Tibial nerve (tissue), 4 donors: ENCODE results near the gene EPSTI1.

Experiments
- EP300 ChIP-seq, 2 donors: sonication (generic); formaldehyde crosslinking; IDR thresholded peaks; one replicate each; pipeline ENCODE4 v1.6.1; 2017; ENCODE audit warnings: antibody characterized with exemption in 2 of 2, mild to moderate bottlenecking in 1 of 2
- POLR2A ChIP-seq, 2 donors: fragments of 450-650 bp; IDR thresholded peaks; one replicate each; pipeline ENCODE4 v1.6.1; 2017; ENCODE audit warnings: antibody characterized with exemption in 2 of 2, mild to moderate bottlenecking in 2 of 2, moderate library complexity in 2 of 2
- TF ChIP-seq, protein P1 (sequence below), 5 experiments: fragments of 200-600 bp in 3 of 5; fragments of 450-650 bp in 2 of 5; sonication (generic) in 3 of 5; IDR thresholded peaks; one replicate each; pipeline ENCODE4 v1.5.1; 2016 to 2019; ENCODE audit warnings: antibody characterized with exemption in 5 of 5, mild to moderate bottlenecking in 3 of 5, moderate library complexity in 2 of 5

DNA sequence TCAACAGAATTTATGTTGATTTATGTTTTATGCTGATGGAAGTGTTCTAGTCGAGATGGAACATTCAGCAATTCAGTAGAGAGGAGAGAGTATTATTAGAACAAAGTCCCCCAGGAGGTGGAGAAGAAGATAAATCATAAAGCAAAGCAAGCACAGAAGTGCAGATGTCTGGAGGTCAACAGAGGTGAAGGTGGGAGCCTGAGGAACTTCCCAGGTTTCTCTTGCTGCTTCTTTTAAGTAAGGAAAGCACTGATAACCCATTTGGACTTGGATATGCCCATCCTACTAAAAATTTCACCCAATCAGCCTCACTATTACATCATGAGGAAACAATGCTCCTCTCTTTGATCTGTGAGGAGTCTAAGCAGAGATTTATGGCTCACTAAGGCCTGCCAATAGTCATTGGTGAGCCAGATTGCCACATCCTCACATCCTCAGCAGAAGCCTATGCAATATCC is 98.8 kb downstream of the EPSTI1 start:
- TF ChIP-seq, protein P1, sequence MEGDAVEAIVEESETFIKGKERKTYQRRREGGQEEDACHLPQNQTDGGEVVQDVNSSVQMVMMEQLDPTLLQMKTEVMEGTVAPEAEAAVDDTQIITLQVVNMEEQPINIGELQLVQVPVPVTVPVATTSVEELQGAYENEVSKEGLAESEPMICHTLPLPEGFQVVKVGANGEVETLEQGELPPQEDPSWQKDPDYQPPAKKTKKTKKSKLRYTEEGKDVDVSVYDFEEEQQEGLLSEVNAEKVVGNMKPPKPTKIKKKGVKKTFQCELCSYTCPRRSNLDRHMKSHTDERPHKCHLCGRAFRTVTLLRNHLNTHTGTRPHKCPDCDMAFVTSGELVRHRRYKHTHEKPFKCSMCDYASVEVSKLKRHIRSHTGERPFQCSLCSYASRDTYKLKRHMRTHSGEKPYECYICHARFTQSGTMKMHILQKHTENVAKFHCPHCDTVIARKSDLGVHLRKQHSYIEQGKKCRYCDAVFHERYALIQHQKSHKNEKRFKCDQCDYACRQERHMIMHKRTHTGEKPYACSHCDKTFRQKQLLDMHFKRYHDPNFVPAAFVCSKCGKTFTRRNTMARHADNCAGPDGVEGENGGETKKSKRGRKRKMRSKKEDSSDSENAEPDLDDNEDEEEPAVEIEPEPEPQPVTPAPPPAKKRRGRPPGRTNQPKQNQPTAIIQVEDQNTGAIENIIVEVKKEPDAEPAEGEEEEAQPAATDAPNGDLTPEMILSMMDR (IDR thresholded peaks at IDR 0.05) = no peak
- TF ChIP-seq EP300 (IDR thresholded peaks at IDR 0.05) (peak in 1 of 2 donors; percentile 18), POLR2A (IDR thresholded peaks at IDR 0.05) (no peak)
